GM13976 (cell line): Measurements from ENCODE around the gene ERO1B.
"Not testable (repeated sequence)": the region's sequence is repeated elsewhere in the genome, so short reads cannot be mapped to it uniquely, and the experiment has no call there.

ENCODE experiments used
- DNase-seq: peaks from one replicate; pipeline ENCODE4 v3.0.0; 2012; ENCODE audit warnings: low spot score
- in situ Hi-C: fragments of 300-500 bp; cut with MboI; formaldehyde crosslinking; loops from one replicate; pipeline ENCODE4 v1.12.0; 2022; ENCODE audit warnings: low sequenced_read_pairs, mixed read lengths, inconsistent platforms; ENCODE audit not compliant: unreplicated experiment
- TF ChIP-seq, protein P1 (sequence below): IDR thresholded peaks from 2 replicates; pipeline ENCODE4 v1.5.1; 2012; ENCODE audit warnings: borderline replicate concordance, mild to moderate bottlenecking; ENCODE audit not compliant: insufficient read depth; ENCODE audit errors: extremely low read depth, missing control alignments, control extremely low read depth

ERO1B gene

DNA sequence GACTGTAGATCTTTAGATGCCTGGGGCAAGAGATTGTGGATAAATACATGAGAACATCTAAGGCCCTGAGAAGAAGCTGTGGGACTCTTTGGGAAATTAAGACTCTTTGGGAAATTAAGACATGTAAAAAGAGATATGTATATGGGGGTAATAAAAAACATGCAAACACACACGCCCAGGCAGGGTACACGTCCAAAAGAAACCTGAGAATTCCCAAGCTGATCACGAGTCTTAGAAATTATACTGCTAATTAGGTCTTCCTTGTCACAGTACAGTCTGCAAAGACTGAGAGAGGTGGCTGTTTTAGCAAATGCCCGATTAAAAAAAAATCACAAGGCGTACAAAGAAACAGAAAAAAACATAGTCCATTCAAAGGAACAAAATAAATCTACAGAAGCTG is 39.3 kb upstream of the ERO1B start:
- in situ Hi-C loops: no loop called here
- no peak for DNase-seq
- TF ChIP-seq, protein P1, sequence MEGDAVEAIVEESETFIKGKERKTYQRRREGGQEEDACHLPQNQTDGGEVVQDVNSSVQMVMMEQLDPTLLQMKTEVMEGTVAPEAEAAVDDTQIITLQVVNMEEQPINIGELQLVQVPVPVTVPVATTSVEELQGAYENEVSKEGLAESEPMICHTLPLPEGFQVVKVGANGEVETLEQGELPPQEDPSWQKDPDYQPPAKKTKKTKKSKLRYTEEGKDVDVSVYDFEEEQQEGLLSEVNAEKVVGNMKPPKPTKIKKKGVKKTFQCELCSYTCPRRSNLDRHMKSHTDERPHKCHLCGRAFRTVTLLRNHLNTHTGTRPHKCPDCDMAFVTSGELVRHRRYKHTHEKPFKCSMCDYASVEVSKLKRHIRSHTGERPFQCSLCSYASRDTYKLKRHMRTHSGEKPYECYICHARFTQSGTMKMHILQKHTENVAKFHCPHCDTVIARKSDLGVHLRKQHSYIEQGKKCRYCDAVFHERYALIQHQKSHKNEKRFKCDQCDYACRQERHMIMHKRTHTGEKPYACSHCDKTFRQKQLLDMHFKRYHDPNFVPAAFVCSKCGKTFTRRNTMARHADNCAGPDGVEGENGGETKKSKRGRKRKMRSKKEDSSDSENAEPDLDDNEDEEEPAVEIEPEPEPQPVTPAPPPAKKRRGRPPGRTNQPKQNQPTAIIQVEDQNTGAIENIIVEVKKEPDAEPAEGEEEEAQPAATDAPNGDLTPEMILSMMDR: no peak

DNA sequence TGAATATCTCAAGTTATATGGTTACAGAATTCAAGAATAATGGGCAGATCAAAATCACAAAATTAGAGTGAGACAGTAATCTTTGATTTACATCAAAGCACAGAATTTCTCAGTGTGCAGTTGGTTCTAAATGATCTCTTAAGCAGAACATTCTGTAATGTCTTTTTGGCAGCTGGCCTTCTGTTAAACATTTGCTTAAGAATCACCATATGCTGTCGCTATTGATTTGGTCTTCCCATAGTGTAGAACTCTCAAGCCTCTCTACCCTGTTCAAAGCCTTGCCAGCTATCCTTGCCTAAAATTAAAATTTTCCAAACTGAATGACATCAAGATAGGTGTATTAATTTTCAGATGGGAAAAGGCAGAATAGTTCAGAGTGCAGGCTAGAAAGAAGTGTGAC is 38.9 kb upstream of the ERO1B start:
- in situ Hi-C loops: no loop called here
- TF ChIP-seq, protein P1: no peak
- DNase-seq: no peak

DNA sequence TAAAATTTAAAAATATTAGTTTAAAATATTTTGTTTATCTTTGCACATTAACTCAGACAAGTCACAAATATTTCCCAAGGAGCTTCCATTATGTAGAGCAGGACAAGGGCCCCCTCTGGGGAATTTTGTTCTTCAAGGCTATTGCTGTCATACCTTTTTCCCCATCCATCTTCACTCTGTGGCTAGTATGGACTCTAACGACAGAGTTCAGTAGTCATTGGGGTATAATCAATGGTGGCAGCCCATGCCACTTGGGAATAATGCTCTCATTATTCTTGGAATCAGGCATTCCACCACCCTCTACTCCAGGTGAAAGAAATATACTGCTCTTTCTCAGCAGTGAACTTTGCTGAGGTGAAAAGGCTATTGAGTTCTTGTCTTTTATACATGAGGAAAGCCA is 38.5 kb upstream of the ERO1B start:
- TF ChIP-seq, protein P1: no peak
- no peak for DNase-seq
- in situ Hi-C loops: no loop called here

DNA sequence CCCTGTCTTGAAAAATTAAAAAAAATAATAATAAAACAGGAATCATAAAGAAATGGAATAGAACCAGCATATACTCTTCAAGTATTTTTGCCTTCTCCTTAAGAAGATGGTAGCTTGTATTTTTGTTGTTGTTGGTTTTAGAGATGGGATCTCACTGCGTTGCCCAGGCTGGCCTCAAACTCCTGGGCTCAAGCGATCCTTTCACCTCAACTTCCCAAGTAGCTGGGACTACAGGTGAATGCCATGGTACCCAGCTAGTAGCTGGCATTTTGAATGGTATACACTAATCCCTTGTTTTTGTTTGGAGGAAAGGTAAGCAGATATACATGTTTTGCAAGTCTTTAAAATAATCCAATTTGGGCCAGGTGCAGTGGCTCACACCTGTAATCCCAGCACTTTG is 34.7 kb upstream of the ERO1B start:
- in situ Hi-C loops: no loop called here
- TF ChIP-seq, protein P1: no peak
- no peak for DNase-seq

DNA sequence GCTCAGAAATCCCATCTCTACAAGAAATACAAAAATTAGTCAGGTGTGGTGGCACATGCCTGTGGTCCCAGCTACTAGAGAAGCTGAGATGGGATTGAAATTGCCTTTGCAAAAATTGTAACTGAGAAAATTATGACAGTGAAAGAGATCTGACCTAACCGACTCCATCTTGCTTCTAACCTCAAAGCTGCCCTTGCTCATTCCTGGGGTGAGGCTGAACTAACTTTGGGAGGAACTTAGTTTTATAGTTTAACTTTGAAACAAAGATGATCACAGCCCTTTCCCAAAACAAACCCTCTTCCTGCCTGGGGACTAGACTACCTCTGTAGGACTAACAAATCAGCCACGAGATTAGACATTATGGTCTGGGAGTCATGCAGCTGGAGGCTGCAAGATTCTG is 33.8 kb upstream of the ERO1B start:
- no peak for DNase-seq
- TF ChIP-seq, protein P1: no peak

DNA sequence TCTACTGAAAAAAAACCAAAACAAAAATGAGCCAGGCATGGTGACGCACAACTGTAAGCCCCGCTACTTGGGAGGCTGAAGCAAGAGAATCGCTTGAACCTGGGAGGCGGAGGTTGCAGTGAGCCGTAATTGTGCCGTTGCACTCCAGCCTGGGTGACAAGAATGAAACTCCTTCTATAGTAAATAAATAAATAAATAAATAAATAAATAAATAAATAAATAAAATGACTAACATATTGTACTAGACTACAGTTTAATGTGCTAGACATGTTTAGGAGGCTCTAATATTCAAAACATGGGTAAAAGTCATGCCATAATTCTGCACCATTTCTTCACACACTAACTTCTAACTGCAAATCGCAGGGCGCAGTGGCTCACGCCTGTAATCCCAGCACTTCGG is 33.3 kb upstream of the ERO1B start:
- DNase-seq: no peak
- TF ChIP-seq, protein P1: no peak
- in situ Hi-C loops: no loop called here

More for the DNA sequence above, 33.8 kb upstream of the ERO1B start:
- in situ Hi-C loops: no loop called here

DNA sequence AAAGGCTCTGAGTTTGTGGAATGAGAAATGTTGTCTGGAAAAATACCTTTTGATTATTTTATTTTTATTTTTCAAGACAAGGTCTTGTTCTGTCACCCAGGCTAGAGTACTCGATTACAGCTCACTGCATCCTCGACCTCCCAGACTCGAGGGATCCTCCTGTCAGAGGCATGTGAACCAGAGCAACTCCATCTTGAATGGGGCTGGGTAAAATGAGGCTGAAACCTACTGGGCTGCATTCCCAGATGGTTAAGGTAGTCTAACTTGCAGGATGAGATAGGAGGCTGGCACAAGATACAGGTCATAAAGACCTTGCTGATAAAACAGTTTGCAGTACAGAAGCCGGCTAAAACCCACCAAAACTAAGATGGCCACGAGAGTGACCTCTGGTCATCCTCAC is 32.3 kb upstream of the ERO1B start:
- in situ Hi-C loops, DNase-seq: not testable (repeated sequence)
